Endometrial microvascular endothelial cells (primary cell): ENCODE results near the gene RDX. TPM values are rescaled to one million over a fixed set of nuclear protein-coding genes. Genes with fewer than 3 reads are reported as not detected.
"Not testable (repeated sequence)": the region's sequence is repeated elsewhere in the genome, so short reads cannot be mapped to it uniquely, and the experiment has no call there.

Experiments used
- in situ Hi-C: cut with HindIII; loops from 2 replicates; pipeline ENCODE4 v1.10.0; 2017; ENCODE audit warnings: low sequenced_read_pairs, low pct_unique_long_range_greater_than_20kb; ENCODE audit errors: inconsistent ontology term
- total RNA-seq: library from RNA; depleted of rRNA; stranded (reverse); fragments of >200 nt; gene quantifications from one replicate; pipeline ENCODE4 v1.2.3, GENCODE V29; 2015; ENCODE audit errors: inconsistent ontology term

Gene RDX
- total RNA-seq, 1 donor from 2014 or later = 63.9 TPM

- in situ Hi-C loops = no loop called here
These were observed 11.7 kb upstream of the RDX start for GRCh38 chr11:110308071-110308470.

GRCh38 chr11:110306019-110306388 lies 9.6 kb upstream of the RDX start:
- in situ Hi-C loops = not testable (repeated sequence)

GRCh38 chr11:110305169-110306018 lies 9.0 kb upstream of the RDX start:
- in situ Hi-C loops = no loop called here

DNA sequence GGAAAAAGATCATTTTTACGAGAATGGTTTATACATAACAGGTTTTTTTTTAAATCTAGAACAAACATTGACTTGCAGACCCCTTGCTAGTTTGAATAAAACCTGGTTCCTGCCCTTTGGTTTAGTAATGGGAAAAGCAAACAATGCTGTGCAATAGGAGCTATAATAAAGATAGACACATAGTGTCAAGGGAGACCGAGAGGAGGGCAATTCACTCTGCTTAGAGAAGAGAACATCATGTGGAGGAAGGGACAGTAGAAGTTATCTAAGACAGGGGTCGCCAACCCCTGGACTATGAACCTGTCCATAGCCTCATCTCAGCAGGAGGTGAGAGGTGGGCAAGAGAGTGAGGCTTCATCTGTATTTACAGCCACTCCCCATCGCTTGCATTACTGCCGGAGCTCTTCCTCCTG lies 7.0 kb upstream of the RDX start:
- in situ Hi-C loops = no loop called here

DNA sequence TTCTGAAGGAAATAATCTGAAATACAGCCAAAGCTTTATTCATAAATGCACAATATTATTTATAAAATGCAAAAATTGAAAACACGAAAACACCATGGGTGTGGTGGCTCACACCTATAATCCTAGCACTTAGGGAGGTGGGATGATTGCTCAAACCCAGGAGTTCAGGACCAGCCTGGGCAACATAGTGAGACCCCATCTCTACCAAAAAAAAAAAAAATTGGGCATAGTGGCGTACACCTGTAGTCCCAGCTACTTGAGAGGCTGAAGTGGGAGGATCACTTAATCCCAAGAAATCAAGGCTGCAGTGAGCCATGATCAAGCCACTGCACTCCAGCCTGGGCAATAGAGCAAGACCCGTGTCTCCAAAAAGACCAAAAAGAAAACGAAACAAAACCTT lies 5.2 kb upstream of the RDX start:
- in situ Hi-C loops = no loop called here

GRCh38 chr11:110301032-110301431 lies 4.6 kb upstream of the RDX start:
- in situ Hi-C loops = no loop called here

GRCh38 chr11:110299006-110299785 lies 2.8 kb upstream of the RDX start:
- in situ Hi-C loops = no loop called here

GRCh38 chr11:110298301-110298765 lies 1.9 kb upstream of the RDX start:
- in situ Hi-C loops = no loop called here

GRCh38 chr11:110297726-110298300 lies 1.4 kb upstream of the RDX start:
- in situ Hi-C loops = no loop called here

- in situ Hi-C loops = no loop called here
These were observed 787 bp upstream of the RDX start for GRCh38 chr11:110297076-110297725.

DNA sequence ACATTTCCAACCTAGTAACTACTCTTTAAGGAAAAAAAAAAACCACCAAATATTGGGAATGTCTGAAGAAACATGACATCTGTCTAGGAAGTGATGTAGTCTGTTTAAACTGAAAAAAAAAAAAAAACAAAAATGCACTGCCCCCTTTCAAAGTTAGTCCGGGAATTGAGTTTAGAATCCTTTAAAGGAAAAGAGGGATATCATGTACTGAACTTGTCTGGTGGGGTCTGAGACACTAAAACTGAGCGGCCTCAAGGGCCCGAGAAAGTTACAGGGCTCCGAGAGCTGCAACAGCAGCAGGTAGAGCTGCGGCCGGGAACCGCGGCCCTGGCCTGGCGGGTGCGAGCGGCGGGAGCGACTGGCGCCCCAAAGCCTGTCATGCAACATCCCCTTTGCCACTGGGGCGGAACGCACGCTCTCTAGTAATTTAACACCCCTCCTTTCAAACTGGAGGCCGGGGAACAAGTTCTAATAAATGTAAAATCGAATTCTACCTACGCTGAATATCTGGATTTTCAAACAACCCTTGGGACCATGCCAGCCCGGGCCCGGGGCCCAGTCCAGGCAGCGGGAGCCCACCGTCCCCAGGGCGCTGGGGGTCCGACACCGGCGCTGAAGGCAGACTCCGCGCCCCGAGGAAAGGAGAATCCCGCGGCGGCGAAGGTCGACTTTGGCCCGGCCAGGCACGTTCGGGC lies 736 bp downstream of the RDX start:
- in situ Hi-C loops = no loop called here

DNA sequence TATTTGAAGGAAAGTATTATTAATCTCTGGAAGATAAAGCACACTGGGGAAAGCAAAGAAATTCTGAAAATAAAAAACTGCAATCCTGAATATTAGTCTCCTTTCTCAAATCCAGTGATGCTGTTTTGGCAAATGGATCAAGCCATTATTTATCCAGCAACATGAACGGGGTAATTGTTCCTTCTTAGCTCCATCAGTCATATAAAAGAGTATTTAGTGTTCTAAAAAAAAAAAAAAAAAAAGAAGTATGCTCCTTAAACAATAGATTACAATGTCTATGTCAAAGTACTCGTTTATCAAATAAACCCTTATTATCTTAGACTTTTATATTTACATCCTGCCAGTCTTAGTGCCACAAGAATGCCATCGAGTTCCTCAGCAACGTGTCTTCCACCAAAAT lies 1.3 kb downstream of the RDX start:
- in situ Hi-C loops = no loop called here

DNA sequence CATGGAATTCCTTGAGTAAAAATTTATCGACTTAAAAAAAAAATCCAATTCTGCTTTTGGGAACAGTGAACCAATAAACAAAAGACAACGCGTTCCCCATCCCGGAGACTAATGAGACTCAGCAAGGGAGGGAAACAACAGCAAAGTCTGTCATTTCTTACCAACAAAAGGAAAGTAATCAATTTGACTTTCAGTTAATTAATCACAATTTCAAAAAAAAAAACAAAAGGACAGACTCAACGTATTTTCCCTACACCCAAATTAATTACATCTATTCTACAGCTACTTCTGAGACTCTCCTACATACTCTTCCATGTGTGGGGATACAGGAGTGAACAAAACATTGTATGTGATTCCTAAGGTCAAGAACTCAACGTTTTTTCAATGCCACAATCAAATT lies 1.9 kb downstream of the RDX start:
- in situ Hi-C loops = no loop called here

GRCh38 chr11:110293389-110293788 lies 3.0 kb downstream of the RDX start:
- in situ Hi-C loops = no loop called here

- in situ Hi-C loops = not testable (repeated sequence)
These were observed 4.3 kb downstream of the RDX start for GRCh38 chr11:110292146-110292545.

- in situ Hi-C loops = no loop called here
These were observed 5.7 kb downstream of the RDX start for GRCh38 chr11:110290591-110291334.

GRCh38 chr11:110289472-110289871 lies 6.9 kb downstream of the RDX start:
- in situ Hi-C loops = no loop called here

- in situ Hi-C loops = no loop called here
These were observed 8.9 kb downstream of the RDX start for GRCh38 chr11:110287537-110287936.
